HG02759 (cell line): ENCODE results near the gene KLHL14.
"Not testable (repeated sequence)": the region's sequence is repeated elsewhere in the genome, so short reads cannot be mapped to it uniquely, and the experiment has no call there.

Source experiments
- ATAC-seq: cut with Tn5 transposase; IDR thresholded peaks from one replicate; pipeline ENCODE4 v1.9.1; 2021; ENCODE audit warnings: mild to moderate bottlenecking, moderate library complexity; ENCODE audit not compliant: unreplicated experiment

KLHL14 gene, protein sequence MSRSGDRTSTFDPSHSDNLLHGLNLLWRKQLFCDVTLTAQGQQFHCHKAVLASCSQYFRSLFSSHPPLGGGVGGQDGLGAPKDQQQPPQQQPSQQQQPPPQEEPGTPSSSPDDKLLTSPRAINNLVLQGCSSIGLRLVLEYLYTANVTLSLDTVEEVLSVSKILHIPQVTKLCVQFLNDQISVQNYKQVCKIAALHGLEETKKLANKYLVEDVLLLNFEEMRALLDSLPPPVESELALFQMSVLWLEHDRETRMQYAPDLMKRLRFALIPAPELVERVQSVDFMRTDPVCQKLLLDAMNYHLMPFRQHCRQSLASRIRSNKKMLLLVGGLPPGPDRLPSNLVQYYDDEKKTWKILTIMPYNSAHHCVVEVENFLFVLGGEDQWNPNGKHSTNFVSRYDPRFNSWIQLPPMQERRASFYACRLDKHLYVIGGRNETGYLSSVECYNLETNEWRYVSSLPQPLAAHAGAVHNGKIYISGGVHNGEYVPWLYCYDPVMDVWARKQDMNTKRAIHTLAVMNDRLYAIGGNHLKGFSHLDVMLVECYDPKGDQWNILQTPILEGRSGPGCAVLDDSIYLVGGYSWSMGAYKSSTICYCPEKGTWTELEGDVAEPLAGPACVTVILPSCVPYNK

DNA sequence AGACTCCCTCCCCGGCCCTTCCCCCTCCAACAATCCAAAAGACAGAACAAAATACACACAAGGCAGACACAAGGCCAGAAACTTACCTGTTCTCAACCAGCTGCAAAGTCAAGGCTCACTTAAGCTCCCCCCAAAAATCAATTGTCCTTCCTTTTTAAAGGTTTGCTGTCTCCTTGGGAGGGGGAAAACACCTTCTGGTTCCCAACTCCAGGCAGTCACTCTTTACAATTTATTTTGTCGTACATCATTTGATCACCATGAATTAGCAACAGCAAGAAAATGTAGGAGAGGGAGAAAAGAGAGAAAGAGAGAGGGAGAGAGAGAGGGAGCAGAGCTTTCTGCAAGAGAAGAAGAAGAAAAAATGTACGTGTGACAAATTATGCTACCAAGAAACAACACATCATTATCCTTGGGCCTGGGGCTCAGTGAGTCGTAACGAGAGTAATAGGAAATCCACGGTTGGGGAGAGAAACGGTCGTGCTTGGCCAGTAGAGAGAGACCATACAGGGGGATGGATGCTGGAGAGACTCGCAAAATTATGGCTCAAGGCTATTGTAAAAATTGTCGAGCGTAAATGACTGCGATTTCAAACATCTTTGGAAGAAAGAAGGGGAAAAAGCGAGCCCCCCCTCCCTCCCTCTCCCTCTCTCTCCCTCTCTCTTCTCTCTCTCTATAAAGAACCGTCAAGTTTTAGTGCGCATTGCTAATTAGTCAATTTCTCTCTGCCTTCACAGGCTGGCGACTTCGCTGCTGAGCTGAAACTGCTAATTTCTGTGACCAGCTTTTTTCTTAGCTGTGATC is at the start of gene KLHL14:
TSS of gene KLHL14 (minus strand) at position 443 of the 801 bp plus-strand sequence. CDS start 2,432 bp downstream, outside the sequence.
- ATAC-seq = no peak

DNA sequence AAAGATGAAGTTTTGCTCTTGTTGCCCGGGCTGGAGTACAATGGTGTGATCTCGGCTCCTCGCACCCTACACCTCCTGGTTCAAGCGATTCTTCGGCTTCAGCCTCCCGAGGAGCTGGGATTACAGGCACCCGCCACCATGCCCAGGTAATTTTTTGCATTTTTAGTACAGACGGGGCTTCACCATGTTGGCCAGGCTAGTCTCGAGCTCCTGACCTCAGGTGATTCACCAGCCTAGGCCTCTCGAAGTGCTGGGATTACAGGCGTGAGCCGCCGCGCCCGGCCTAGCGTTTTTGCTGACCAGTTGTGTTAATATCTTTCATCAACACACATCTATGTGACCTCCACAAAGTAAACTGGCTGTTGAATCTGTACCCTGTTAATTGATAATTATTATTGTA is 49.4 kb upstream of the KLHL14 start:
- no peak for ATAC-seq

DNA sequence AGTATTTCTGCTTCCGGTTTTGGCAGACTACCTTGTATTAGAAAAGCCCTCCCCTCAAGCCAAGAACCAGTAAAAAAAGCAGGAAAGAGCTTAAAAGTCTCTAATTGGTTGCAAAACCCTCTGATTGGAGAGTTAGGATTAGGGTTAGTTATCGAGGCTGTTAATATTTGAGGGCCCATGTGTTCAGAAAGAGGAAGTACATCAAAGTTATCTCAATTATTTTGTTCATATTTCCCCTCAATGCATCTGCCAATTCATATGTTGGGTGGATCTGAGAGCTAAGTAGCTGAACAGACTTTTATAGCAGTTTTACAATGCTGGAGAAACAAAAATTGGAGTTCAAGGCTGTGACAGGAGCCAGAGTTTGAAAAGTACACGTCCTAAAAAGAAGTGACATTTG is 43.1 kb upstream of the KLHL14 start:
- ATAC-seq = no peak

DNA sequence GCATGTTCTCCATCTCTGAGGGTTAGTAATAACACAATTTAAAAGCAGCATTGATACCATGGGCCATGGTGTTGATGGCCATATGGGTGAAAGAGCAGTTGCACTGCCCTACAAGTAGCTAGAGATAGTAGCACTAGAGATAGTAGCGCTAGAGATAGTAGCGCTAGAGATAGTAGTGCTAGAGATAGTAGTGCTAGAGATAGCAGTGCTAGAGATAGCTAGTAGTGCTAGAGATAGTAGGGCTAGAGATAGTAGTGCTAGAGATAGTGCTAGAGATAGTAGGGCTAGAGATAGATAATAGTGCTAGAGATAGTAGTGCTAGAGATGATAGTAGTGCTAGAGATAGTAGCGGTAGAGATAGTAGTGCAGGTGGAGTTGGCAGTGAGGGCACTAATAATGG is 39.5 kb upstream of the KLHL14 start:
- no peak for ATAC-seq

DNA sequence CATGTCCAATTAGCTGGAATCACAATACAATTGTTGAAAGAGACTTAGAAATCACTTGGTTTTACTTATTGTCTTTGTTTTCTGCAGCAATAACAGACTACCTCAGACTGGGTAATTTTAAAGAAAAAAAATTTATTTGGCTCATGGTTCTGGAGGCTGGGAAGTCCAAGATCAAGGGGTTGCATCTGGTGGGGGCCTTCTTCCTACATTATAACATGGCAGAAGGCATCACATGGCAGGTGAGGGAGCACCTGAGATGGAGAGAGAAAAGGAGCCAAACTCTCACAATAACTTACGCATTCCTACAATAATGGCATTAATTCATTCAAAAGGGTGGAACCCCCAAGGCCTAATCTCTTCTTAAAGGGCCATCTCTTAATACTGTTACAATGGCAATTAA is 37.5 kb upstream of the KLHL14 start:
- ATAC-seq = no peak

DNA sequence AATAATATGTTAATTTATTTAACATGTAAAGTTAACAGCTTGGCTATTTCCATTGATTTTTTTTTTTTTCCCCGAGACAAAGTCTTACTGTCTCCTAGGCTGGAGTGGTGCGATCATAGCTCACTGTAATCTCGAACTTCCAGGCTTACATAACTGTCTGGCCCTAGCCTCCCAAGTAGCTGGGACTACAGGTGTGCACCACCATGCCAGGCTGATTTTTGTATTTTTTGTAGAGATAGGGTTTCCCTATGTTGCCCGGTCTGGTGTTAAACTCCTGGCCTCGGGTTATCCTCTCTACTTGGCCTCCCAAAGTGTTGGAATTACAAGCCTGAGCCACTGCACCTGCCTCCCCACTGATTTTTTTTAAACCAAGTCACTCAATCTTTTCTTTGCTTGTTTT is 32.5 kb upstream of the KLHL14 start:
- ATAC-seq = no peak

DNA sequence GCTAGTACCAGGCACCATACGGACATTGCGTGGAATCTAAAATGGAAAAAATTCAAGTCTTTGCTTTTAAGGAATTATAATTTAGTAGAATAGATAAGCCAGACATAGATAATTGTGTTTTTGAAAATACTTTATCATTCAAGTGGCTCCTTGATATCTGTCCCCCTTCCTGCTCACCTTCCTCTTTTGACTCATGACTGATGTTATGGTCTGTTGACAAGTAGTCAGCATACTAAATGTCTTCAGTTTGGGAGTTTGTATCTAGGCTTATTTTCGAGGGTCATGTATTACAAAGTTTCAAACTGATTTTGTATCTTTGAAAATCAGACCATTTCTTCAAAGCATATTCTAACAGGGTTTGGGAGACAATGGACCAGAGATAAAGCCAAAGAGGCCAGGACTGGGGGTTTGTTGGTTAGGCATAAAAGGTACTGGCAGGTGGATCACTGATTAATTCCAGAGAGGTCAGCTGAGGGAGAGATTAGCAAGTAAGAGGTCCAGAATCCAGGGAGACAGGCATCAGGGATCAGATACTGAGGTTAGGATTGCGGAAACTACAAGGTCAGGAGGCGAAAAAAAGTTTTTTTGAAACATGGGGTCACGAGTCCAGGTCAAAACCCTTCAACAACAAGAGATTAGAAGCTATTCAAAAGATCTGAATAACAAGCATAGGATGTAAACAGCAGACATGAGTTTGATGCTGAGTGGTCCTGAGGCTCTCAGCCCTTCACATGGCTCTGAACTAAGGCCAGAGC is 31.5 kb upstream of the KLHL14 start:
- ATAC-seq = peak; percentile 32

DNA sequence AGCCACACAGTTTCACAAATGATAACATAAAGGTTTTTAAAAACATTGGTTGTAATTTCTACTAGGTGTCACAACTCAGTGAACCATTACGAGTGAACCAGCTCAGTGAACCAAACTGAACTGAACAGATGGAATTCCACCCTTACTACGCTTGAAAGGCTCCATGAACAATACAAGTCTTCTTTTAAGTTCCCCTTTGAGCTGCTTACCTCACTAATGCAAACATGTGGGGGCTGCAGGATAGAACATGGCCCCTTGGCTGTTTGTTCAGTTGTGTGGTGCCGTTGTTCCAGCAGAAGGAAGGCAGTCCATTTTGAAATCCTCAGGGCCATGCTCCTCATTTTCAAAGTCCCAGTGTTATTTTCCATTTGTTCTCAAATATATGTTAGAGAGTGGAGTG is 30.7 kb upstream of the KLHL14 start:
- ATAC-seq = peak; percentile 95

DNA sequence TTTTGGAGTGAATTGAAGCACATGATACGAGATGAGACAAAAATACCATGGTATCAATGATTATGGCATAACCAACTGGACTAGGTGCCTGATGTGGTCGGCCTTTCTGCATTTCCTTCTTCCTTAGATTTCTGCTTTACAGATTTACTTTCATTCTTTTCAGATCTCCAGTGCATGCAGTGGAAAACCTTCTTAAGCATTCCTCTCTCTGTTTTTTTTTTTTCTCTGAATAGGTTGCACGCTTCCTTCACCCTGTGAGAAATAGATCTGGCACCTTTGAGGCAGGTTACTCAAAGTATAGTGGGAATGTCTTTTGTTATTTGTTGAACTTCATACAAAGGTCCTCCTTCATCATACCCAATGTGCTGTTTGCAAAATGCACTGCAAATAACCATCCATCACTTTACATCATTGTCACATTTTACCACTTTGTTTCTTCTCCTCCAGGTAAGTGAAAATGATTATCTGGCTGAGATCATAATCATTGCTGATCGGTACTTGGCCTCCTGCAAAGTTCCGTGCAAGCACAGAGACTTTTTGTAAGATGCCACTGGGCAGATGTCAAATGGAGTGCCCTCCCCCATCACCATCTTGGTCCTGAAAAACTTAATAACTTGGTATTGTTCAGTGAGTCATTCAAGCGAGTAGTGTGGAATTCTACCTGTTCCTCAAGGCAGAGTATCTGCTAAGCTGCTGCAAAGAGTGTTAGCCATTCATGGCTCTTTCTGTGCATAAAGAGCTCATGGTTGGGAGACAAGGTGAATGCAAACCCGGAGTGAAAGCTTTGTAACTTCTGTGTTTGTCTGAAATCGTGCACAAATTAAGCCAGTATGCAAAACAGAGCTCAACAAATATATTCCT is 30.0 kb upstream of the KLHL14 start:
- ATAC-seq = peak; percentile 61

DNA sequence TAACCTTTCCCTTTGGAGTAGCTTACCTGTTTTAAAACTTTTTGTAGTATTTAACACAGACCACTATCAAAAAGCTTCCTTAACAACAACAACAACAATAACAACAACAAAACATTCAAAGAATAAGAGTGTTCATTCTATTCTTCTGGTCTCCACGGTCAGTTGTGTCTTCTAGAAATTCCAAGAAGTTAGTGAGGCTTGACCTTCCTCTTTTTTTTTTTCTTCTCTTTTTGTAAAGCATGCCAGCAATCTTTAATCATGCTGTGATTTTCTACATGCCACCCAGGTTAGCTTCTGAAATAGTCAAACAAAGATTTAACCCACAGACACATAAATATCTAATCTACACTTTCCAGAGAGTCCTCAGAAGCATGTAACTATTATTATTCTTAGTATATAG is 28.4 kb upstream of the KLHL14 start:
- ATAC-seq = no peak

DNA sequence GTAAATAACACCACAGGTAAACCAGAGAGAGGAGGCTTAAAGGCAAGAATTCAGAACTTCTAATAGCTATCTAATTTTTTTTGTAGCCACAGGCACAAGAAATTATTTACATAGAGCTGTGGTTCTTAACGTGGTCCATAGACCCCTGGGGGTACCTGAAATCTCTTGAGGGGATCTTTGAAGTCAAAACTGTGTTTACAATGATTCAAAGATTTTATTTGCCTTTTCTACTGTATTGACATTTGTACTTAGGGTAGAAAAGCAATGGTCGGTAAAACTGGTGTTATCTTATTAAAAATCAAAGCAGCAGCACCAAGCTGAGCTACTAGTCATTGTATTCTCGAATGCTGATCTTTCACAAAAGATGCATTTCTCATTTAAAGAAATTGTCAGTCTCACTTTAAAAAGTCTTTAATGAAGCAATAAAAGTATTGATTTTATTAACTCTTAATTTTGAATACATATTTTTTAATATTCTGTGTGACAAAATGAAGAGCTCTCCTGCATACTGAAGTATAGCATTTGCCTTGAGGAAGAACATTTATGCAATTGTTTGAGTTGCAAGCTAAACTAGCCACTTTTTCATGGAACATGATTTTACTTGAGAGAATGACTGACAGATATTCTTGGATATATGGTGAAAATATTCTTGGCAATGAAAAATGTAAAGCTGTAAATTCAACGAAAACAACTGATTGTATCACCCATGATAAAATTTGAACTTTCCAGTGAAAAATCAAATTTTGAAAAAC is 25.6 kb upstream of the KLHL14 start:
- ATAC-seq = no peak

DNA sequence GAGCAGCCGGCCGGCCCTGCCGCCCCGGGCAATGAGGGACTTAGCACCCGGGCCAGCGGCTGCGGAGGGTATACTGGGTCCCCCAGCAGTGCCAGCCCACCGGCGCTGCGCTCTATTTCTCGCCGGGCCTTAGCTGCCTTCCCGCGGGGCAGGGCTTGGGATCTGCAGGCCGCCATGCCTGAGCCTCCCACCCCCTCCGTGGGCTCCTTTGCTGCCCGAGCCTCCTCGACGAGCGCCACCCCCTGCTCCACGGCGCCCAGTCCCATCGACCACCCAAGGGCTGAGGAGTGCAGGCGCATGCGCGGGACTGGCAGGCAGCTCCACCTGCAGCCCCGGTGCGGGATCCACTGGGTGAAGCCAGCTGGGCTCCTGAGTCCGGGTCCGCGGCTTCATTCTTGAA is 21.8 kb upstream of the KLHL14 start:
- not testable (repeated sequence) for ATAC-seq

DNA sequence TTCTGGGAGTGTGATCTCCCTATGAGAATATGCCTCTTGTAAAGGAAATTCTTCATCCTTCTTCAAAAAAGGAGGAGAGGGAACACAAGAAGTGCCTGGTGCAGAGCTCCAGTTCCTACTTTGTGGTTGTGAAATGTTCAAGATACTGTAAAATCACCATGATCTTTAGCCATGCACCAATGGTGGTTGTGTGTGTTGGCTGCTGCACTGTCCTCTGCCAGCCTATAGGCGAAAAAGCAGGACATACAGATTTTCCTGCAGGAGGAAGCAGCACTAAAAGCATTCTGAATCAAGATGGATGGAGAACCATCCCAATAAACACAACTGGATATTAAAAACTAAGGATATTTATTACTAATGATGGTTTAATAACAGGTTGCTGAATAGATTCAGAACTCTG is 6.2 kb upstream of the KLHL14 start:
- ATAC-seq = no peak

DNA sequence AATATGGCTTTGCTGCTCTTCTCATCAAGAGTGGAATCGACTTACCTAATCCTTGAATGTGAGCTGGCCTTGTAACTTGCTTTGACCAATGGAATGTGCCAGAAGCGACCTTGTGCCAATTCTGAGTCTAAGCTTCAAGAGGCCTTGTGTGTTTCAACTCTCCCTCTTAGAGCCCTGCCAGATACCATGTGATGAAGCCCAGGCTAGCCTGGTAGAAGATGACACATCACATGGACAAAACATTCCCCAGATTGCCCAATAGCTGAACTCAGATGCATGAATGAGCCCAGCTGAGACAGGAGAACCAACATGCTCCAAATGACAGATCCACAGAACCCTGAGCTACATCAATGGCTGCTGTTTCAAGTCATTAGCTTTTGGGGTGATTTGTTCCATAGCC is 4.2 kb upstream of the KLHL14 start:
- ATAC-seq = no peak

DNA sequence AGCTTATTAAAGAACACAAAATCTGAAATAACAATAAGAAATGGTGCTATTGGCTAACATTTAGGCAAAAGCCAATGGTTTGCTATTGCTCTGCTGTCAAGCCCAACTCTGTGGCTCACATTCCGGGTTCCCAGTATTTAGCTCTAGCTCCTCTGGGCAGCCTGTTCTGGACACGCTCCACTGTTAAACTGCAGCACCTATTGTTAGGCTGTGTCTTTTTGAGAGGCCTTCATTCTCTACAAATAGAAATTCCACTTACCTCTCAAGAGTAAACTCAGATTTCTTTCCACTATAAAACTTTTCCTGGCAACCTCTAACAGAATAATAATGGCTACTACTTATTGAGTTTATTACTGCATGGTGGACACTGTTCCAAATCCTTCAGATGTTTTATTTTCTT is 3.7 kb upstream of the KLHL14 start:
- no peak for ATAC-seq

DNA sequence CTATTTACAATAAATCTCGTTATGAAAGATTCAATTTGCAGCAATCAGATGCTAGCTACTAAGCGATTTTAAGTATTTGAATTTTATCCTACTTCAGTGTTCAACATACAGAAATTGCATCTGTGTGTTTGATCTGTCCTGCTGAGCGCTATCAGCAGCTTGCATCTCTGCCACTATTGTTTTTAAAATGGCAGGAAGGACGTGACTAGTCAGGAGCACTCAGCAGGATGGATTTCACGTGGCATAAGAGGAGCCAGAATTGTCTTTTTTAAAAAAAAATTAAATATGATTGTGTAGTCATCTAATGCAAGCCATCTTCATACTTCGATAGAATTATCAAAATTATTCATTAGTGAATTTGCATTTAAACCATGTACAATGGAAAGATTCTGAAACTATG is 2.8 kb upstream of the KLHL14 start:
- ATAC-seq = no peak

DNA sequence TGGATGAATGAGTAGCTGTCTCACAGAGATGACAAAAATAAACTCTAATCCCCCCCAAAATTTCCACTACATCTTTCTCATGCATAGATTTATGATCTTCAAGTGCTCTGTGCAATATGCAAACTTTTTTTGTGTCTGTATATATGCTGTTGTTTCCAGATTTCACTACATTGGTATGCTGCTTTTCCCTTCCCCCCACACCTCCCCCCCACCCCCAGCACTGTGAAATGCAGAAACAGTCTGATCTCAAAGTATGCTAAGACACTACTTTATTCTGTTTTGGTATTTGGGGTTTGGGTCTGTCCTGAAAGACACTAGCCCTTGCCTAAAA is 524 bp upstream of the KLHL14 start:
- no peak for ATAC-seq

DNA sequence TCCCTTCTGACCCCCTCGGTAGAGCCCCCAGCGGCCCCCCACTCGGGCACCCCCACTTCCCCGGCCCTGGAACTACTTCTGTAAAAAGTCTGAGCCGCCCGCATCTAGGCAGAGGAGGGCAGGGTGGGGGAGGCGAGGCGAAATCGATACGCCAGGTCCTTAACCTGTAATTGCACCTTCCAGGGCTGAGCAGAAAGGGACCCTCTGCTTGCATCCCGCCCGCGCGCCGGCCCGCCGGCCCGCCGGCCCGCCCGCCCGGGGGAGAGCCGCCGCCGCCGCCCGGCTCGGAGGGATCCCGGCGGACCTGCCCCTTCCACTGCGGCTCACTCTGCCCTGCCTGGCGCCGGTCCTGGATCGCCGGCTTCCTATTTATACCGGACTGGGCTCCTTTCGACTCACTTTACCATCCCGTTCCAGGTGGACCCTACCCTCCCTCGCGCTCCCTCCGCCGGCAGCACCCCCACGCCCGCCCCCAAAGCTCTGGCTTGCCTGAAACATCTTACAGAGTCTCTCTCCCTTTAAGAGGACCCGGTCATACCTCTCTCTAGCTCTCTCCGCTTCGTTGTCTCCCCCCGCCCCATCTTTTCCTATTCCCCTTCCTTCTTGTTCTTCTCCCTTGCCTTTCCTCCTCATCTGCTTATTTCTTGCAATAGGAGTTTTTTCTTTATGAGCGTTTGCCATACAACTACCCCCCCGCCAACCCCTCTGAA is 797 bp downstream of the KLHL14 start:
- ATAC-seq = no peak

DNA sequence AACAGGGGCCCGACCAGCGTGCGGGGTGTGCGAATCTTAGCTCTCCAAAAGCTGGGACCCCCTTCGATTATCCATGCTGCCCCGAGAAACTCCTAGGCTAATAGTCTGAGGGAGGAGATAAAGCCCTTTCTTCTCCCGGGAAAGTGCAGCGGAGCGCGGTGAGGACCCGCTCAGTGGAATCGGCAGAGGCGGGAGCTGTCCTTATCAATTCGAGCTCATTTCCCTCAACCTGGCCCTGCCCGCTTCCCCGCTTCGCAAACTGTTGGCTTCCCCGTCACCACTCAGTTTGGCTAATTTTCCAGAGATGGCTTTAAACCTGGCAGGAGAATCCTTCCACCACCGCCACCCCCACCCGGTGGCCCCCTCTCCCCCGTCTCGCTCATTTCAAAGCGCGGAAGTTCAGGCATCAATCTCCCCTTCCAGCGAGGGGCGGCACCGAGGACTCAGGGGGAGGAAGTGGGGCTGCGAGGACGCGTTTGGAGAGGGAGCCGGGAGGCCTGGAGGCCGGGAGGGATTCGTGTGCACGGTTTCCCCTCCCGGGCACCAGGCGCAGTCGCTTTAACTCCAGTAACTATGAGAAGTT is 1.6 kb downstream of the KLHL14 start:
- ATAC-seq = no peak
